ENCODE results near the gene CD300A.

The CD300A gene

DNA sequence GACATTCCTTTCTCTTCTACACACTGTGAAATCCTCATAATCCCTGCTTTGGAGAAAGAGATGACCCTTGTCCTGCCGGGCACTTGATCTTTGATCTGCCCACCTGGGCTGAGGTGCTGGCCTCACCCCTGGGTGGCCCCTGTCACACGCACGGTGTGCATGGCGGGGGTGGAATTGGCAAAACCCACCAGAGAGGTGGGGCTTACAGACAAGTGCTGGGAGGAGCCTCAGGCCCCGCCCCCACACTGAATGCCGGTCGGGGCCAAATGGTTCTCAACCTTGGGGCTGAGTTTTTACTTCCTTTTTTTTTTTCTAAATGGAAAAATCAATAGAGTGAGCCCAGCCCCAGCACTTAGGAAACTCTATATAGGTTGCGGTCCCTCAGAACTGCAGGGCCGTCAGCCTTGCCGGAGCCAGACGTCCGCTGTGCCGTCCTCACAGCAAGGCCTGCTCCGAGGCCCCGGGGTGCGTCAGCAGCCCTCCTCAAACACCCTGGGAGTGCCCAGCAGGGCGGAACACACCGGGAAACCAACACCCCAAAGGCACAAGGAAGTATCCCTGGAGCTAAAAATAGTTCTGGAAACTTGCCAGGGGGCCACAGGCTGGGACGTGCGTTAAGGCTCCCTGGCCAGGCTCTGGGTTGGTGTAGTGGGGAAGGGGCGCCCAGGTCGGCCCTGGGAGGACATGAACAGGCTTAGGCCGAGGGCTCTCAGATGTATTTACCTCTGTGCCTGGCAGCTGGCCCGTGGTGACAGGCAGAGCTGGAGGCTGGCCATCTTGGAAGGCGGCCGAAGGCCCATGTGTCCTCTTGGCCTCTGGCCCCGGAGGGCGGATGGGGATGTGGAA, 23.5 kb upstream of the CD300A start (continued):
- TF ChIP-seq GLIS1 (tag by site-specific recombination; IDR thresholded peaks at IDR 0.05) (peak; percentile 94), ZNF132 (tag by site-specific recombination; IDR thresholded peaks at IDR 0.05; ENCODE audit: borderline replicate concordance) (no peak), HOXD13 (CRISPR knock-in tag; IDR thresholded peaks at IDR 0.05; ENCODE audit: borderline replicate concordance) (no peak), ZNF174 (tag by site-specific recombination; IDR thresholded peaks at IDR 0.05) (no peak), ZNF76 (tag by site-specific recombination; IDR thresholded peaks at IDR 0.05; ENCODE audit: borderline replicate concordance, low read depth) (0 out of 2 replicates have a peak, but pooled peaks have one; percentile 36), TCF7L2 (IDR thresholded peaks at IDR 0.05; ENCODE audit: borderline replicate concordance, low read depth, low read length) (peak; percentile 94), ZNF138 (tag by site-specific recombination; IDR thresholded peaks at IDR 0.05; ENCODE audit: borderline replicate concordance) (no peak), ZNF239 (tag by site-specific recombination; IDR thresholded peaks at IDR 0.05) (no peak), ZBTB1 (tag by site-specific recombination; IDR thresholded peaks at IDR 0.05) (no peak), ZNF133 (tag by site-specific recombination; IDR thresholded peaks at IDR 0.05) (no peak), KLF16 (tag by site-specific recombination; IDR thresholded peaks at IDR 0.05) (no peak), ZNF19 (tag by site-specific recombination; IDR thresholded peaks at IDR 0.05; ENCODE audit: low read depth) (no peak), ZNF146 (tag by site-specific recombination; IDR thresholded peaks at IDR 0.05) (no peak), ZNF501 (tag by site-specific recombination; IDR thresholded peaks at IDR 0.05) (no peak), ZNF433 (tag by site-specific recombination; IDR thresholded peaks at IDR 0.05; ENCODE audit: low read depth) (no peak), ZNF2 (tag by site-specific recombination; IDR thresholded peaks at IDR 0.05) (no peak), ZNF521 (tag by site-specific recombination; IDR thresholded peaks at IDR 0.05) (no peak), YY2 (tag by site-specific recombination; IDR thresholded peaks at IDR 0.05) (no peak), MZF1 (tag by site-specific recombination; IDR thresholded peaks at IDR 0.05; ENCODE audit: borderline replicate concordance) (no peak), ZSCAN16 (tag by site-specific recombination; IDR thresholded peaks at IDR 0.05) (no peak), ZNF530 (tag by site-specific recombination; IDR thresholded peaks at IDR 0.05; ENCODE audit: low read depth) (no peak), ZNF302 (tag by site-specific recombination; IDR thresholded peaks at IDR 0.05; ENCODE audit: low read depth) (no peak), ZNF211 (tag by site-specific recombination; IDR thresholded peaks at IDR 0.05; ENCODE audit: low read depth) (no peak), EGR2 (tag by site-specific recombination; IDR thresholded peaks at IDR 0.05; ENCODE audit: low read depth) (no peak), ZNF830 (tag by site-specific recombination; IDR thresholded peaks at IDR 0.05; ENCODE audit: low read depth) (no peak), ZNF157 (tag by site-specific recombination; IDR thresholded peaks at IDR 0.05) (no peak), REPIN1 (tag by site-specific recombination; IDR thresholded peaks at IDR 0.05; ENCODE audit: low read depth) (no peak), ZBTB21 (tag by site-specific recombination; IDR thresholded peaks at IDR 0.05) (no peak), ZNF645 (tag by site-specific recombination; IDR thresholded peaks at IDR 0.05) (no peak)
- TF ChIP-seq, protein P1, sequence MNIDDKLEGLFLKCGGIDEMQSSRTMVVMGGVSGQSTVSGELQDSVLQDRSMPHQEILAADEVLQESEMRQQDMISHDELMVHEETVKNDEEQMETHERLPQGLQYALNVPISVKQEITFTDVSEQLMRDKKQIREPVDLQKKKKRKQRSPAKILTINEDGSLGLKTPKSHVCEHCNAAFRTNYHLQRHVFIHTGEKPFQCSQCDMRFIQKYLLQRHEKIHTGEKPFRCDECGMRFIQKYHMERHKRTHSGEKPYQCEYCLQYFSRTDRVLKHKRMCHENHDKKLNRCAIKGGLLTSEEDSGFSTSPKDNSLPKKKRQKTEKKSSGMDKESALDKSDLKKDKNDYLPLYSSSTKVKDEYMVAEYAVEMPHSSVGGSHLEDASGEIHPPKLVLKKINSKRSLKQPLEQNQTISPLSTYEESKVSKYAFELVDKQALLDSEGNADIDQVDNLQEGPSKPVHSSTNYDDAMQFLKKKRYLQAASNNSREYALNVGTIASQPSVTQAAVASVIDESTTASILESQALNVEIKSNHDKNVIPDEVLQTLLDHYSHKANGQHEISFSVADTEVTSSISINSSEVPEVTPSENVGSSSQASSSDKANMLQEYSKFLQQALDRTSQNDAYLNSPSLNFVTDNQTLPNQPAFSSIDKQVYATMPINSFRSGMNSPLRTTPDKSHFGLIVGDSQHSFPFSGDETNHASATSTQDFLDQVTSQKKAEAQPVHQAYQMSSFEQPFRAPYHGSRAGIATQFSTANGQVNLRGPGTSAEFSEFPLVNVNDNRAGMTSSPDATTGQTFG (tag by site-specific recombination; IDR thresholded peaks at IDR 0.05; ENCODE audit: borderline replicate concordance): no peak
- TF ChIP-seq, protein P2, sequence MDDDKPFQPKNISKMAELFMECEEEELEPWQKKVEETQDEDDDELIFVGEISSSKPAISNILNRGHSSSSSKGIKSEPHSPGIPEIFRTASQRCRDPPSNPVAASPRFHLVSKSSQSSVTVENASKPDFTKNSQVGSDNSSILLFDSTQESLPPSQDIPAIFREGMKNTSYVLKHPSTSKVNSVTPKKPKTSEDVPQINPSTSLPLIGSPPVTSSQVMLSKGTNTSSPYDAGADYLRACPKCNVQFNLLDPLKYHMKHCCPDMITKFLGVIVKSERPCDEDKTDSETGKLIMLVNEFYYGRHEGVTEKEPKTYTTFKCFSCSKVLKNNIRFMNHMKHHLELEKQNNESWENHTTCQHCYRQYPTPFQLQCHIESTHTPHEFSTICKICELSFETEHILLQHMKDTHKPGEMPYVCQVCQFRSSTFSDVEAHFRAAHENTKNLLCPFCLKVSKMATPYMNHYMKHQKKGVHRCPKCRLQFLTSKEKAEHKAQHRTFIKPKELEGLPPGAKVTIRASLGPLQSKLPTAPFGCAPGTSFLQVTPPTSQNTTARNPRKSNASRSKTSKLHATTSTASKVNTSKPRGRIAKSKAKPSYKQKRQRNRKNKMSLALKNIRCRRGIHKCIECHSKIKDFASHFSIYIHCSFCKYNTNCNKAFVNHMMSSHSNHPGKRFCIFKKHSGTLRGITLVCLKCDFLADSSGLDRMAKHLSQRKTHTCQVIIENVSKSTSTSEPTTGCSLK (tag by site-specific recombination; IDR thresholded peaks at IDR 0.05): no peak
- TF ChIP-seq, protein P3, sequence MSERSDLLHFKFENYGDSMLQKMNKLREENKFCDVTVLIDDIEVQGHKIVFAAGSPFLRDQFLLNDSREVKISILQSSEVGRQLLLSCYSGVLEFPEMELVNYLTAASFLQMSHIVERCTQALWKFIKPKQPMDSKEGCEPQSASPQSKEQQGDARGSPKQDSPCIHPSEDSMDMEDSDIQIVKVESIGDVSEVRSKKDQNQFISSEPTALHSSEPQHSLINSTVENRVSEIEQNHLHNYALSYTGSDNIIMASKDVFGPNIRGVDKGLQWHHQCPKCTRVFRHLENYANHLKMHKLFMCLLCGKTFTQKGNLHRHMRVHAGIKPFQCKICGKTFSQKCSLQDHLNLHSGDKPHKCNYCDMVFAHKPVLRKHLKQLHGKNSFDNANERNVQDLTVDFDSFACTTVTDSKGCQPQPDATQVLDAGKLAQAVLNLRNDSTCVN (tag by site-specific recombination; optimal IDR thresholded peaks at IDR 0.05): no peak
- TF ChIP-seq, protein P4, sequence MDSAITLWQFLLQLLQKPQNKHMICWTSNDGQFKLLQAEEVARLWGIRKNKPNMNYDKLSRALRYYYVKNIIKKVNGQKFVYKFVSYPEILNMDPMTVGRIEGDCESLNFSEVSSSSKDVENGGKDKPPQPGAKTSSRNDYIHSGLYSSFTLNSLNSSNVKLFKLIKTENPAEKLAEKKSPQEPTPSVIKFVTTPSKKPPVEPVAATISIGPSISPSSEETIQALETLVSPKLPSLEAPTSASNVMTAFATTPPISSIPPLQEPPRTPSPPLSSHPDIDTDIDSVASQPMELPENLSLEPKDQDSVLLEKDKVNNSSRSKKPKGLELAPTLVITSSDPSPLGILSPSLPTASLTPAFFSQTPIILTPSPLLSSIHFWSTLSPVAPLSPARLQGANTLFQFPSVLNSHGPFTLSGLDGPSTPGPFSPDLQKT (IDR thresholded peaks at IDR 0.05; ENCODE audit: borderline replicate concordance, low read depth, low read length): no peak
